WERI-Rb-1 (cell line): ENCODE data around the gene MPDU1.

ENCODE experiments used
- DNase-seq: peaks from one replicate; pipeline ENCODE4 v3.0.0-alpha.2; 2020
- H3K27ac ChIP-seq: fragments of 250-450 bp; sonication (Bioruptor Pico); 2 replicates; pipeline ENCODE4 v1.5.1; 2020; ENCODE audit warnings: mild to moderate bottlenecking, moderate library complexity
- H3K27me3 ChIP-seq: fragments of 250-450 bp; sonication (Bioruptor Pico); 2 replicates; pipeline ENCODE4 v1.5.1; 2021; ENCODE audit warnings: mild to moderate bottlenecking, low read depth, moderate library complexity; ENCODE audit not compliant: insufficient read depth, severe bottlenecking
- H3K36me3 ChIP-seq: fragments of 250-450 bp; sonication (Bioruptor Pico); 2 replicates; pipeline ENCODE4 v1.5.1; 2020; ENCODE audit warnings: mild to moderate bottlenecking, moderate library complexity
- H3K4me3 ChIP-seq: 2 replicates; pipeline ENCODE4 v1.5.1; 2011; ENCODE audit warnings: low read depth, mild to moderate bottlenecking, control low read depth, low read length
- H3K9me3 ChIP-seq: fragments of 250-450 bp; sonication (Bioruptor Pico); 2 replicates; pipeline ENCODE4 v1.5.1; 2021; ENCODE audit warnings: mild to moderate bottlenecking, moderate library complexity; ENCODE audit not compliant: severe bottlenecking
- CTCF ChIP-seq: IDR thresholded peaks from 2 replicates; pipeline ENCODE4 v1.5.1; 2011; ENCODE audit warnings: low read depth, mild to moderate bottlenecking, control low read depth, inconsistent platforms, low read length

MPDU1 gene

DNA sequence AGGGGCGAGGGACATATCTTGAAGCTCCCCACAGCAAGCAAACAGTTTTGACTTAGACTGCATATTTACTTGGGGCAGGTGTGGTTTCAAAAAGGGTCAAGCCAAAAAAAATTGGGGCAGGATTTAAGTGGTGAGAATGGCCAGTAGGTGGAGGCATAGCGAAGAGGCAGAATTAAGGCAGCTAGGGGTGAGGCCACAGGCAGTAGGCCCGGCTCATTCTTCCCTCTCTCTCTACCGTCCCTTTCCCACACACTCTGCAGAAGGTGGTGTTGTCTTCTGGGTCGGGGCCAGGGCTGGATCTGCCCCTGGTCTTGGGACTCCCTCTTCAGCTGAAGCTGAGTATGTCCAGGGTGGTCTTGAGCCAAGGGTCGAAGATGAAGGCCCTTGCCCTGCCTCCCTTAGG lies 48.8 kb downstream of the MPDU1 start:
- peak; percentile 57 for DNase-seq
- no peak overlapping the region for H3K27ac ChIP-seq
- TF ChIP-seq CTCF: peak; percentile 73
- H3K27me3 ChIP-seq: no peaks in the 10 kb centered on the region
- H3K4me3 ChIP-seq: no peak overlapping the region
- H3K36me3 ChIP-seq: no peaks in the 10 kb centered on the region
- no peaks in the 10 kb centered on the region for H3K9me3 ChIP-seq

DNA sequence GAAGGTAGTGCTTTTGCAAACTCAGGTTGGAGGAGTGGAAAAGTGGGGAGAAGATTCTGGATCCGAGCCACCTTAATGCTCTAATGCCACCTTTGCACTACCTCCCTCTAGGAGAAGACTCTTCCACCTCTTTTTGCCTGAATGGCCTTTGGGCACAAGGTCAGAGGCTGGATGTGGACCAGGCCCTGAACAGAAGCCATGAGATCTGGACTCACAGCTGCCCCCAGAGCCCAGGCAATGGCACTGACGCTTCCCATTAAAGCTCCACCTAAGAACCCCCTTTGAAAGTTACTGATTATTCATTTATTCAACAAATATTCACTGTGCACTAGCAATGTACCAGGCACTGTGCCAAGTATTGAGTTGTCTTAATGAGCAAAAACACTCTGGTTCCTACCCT lies 49.4 kb downstream of the MPDU1 start:
- TF ChIP-seq CTCF: peak; percentile 16; the same call in 1 of the 2 replicates
- no peaks in the 10 kb centered on the region for H3K36me3 ChIP-seq
- H3K27me3 ChIP-seq: no peaks in the 10 kb centered on the region
- H3K27ac ChIP-seq: no peak overlapping the region
- no peak for DNase-seq
- H3K4me3 ChIP-seq: no peak overlapping the region
- no peaks in the 10 kb centered on the region for H3K9me3 ChIP-seq

DNA sequence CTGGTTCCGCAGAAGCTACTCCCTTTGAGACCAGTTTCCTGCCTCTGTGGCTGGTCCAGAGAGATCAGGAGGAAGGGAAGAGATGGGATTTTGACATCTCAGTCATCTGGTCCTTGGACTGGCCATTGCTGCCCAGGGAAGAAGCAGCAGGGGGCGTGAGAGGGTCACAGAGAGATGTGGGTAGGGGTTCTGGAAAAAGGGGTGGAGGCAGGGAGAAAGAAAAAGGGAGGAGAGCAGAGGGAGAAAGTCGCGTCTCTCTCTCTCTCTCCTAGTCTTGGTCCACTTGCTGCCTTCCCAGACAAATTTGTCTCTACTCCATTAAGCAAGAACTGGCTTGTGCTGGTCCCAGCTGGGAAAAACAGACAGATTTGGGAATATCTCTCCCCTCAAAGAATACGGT lies 50.7 kb downstream of the MPDU1 start:
- DNase-seq: peak; percentile 92
- TF ChIP-seq CTCF: peak; percentile 86
- Histone ChIP-seq H3K9me3 (no peaks in the 10 kb centered on the region), H3K4me3 (no peak overlapping the region), H3K36me3 (no peaks in the 10 kb centered on the region), H3K27me3 (no peaks in the 10 kb centered on the region), H3K27ac (no peak overlapping the region)

- Histone ChIP-seq H3K27ac (no peak overlapping the region), H3K36me3 (no peaks in the 10 kb centered on the region), H3K9me3 (no peaks in the 10 kb centered on the region), H3K27me3 (no peaks in the 10 kb centered on the region), H3K4me3 (no peak overlapping the region)
- no peak for TF ChIP-seq CTCF
- no peak for DNase-seq
These were observed 52.5 kb downstream of the MPDU1 start for GRCh38 chr17:7636163-7636562.
